Measurements from ENCODE around the gene LSP1. TPM values are rescaled to one million over a fixed set of nuclear protein-coding genes. Genes with fewer than 3 reads are reported as not detected.

Gene LSP1
- total and polyA plus RNA-seq, 8 donors, result 2.4 to 26.8 (median 9.9) TPM

- no peak for TF ChIP-seq CTCF (IDR thresholded peaks at IDR 0.05)
- Histone ChIP-seq H3K27me3 (no peaks in the 10 kb centered on the region), H3K4me1 (peaks cover 32 to 54% (median 32%) of the 10 kb centered on the region in 3 donors), H3K27ac (peak within 1 kb of the TSS in 2 of 4 donors; percentile 38 to 58), H3K36me3 (no peaks in the 10 kb centered on the region), H3K9me3 (no peaks in the 10 kb centered on the region), H3K4me3 (no peak within 1 kb of the TSS)
- ATAC-seq (no peak), FAIRE-seq (no peak), DNase-seq (peak in 4 of 6 donors; percentile 25 to 81 (median 50))
- intact Hi-C loops (cut with DNase I), result loop anchor here in 1 of 3 donors (5.0 kb wide), 1 partner anchor 309 kb away; no protein-coding TSS in a partner anchor
- WGBS, 2 donors, result 90 to 93% methylated on average over 27 to 32 of the region's 32 CpGs
Measured at GRCh38 chr11:1838426-1839144, 14.3 kb upstream of the LSP1 start, which contains the start of gene TNNI2. TSS of gene TNNI2 (plus strand) at chr11:1838981. CDS start at chr11:1839697, 716 bp downstream.

- FAIRE-seq (no peak), ATAC-seq (no peak), DNase-seq (peak in 3 of 6 donors; percentile 35 to 63 (median 60))
- no peaks in the 10 kb centered on the region for H3K27me3 ChIP-seq
- H3K4me1 ChIP-seq, result peaks cover 34 to 56% (median 39%) of the 10 kb centered on the region in 3 donors
- H3K4me3 ChIP-seq, result no peak overlapping the region
- H3K9me3 ChIP-seq, result no peaks in the 10 kb centered on the region
- peak overlapping the region in 2 of 4 donors; percentile 38 to 58 for H3K27ac ChIP-seq
- no peak for TF ChIP-seq CTCF (IDR thresholded peaks at IDR 0.05)
- no peaks in the 10 kb centered on the region for H3K36me3 ChIP-seq
- WGBS, 2 donors, result 78% methylated on average over 12 of the region's 12 CpGs
- intact Hi-C loops (cut with DNase I), result loop anchor here in 1 of 3 donors (5.0 kb wide), 1 partner anchor 308 kb away; no protein-coding TSS in a partner anchor
Measured at GRCh38 chr11:1839204-1839923, 13.5 kb upstream of the LSP1 start.

- intact Hi-C loops (cut with DNase I), result loop anchor here in 1 of 3 donors (5.0 kb wide), 1 partner anchor 307 kb away; no protein-coding TSS in a partner anchor
- Histone ChIP-seq H3K27me3 (no peaks in the 10 kb centered on the region), H3K9me3 (no peaks in the 10 kb centered on the region), H3K36me3 (no peaks in the 10 kb centered on the region), H3K4me3 (peak overlapping the region in 1 of 4 donors; percentile 10), H3K4me1 (peaks cover 27 to 51% (median 40%) of the 10 kb centered on the region in 3 donors), H3K27ac (peak overlapping the region in 3 of 4 donors; percentile 38 to 58 (median 44))
- no peak for TF ChIP-seq CTCF (IDR thresholded peaks at IDR 0.05)
- WGBS, 2 donors, result 86 to 93% methylated on average over 21 to 26 of the region's 26 CpGs
- DNase-seq (peak in 4 of 6 donors; percentile 49 to 79 (median 65)), FAIRE-seq (no peak), ATAC-seq (no peak)
Measured at GRCh38 chr11:1839924-1840779, 12.7 kb upstream of the LSP1 start.

- no peak for TF ChIP-seq CTCF (IDR thresholded peaks at IDR 0.05)
- Histone ChIP-seq H3K9me3 (no peaks in the 10 kb centered on the region), H3K27me3 (no peaks in the 10 kb centered on the region), H3K36me3 (no peaks in the 10 kb centered on the region), H3K27ac (peak overlapping the region; percentile 83 to 97 (median 94)), H3K4me1 (peaks cover 27 to 56% (median 47%) of the 10 kb centered on the region in 3 donors), H3K4me3 (no peak overlapping the region)
- peak in 4 of 6 donors; percentile 33 to 72 (median 54) for DNase-seq
- whole genome bisulfite sequencing, 2 donors, result 93 to 94% methylated on average over 28 to 37 of the region's 37 CpGs
- intact Hi-C loops (cut with DNase I), result no loop called here
- ATAC-seq, result no peak
- FAIRE-seq, result no peak
Measured at GRCh38 chr11:1840780-1841480, 12.0 kb upstream of the LSP1 start.
